ENCODE measurements around the gene APBB1.

Gene APBB1

DNA sequence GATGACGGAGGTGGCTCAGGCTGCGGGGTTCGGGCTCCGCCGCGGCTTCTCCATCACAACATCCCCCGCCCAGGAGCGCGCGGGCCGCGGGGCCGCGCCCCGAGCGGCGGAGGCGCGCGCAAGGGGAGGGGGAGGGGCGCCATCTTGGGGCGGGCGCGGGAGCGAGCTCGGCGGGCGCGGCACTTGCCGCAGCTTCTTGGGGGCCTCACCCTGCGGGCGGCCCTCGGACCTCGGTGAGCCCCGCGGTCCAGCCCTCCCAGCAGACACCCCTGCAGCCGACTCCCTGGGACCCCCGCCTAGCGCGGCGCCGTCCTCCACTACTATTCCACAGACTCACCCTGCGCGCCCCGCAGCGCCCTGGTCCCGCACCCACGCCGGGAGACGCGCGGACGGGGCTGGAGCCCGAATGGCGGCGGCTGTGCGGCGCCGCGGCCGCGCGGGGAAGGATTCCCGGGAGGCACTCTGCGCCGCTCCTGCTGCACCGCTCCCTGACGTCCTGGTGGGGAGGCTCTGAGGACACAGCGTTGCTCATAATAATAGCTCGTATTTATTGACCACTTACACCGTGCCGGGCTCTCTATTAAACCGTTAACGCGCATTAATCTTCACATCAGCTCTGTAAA is at the start of gene APBB1:
TSS of gene APBB1 (minus strand) at position 86 of the 623 bp plus-strand sequence. CDS start 7,747 bp downstream, outside the sequence.
- peak within 1 kb of the TSS; percentile 29 to 59; a peak in 3 of 4 replicates for H3K4me3 ChIP-seq (ENCODE audit: low read depth in 1 of 2, low read length in 2 of 2)
- H3K4me2 ChIP-seq (ENCODE audit: insufficient read depth, low read length) = peak within 1 kb of the TSS; percentile 72
- DNase-seq = peak; percentile 48
- H3K79me2 ChIP-seq (ENCODE audit: insufficient read depth, low read length) = no peaks in the 10 kb centered on the region
- H3K27ac ChIP-seq (ENCODE audit: low read length) = peak within 1 kb of the TSS; percentile 15; the same call in 1 of the 2 replicates
- H3K9me3 ChIP-seq (ENCODE audit: insufficient read depth, low read length, severe bottlenecking) = no peaks in the 10 kb centered on the region
- TF ChIP-seq, protein P1, sequence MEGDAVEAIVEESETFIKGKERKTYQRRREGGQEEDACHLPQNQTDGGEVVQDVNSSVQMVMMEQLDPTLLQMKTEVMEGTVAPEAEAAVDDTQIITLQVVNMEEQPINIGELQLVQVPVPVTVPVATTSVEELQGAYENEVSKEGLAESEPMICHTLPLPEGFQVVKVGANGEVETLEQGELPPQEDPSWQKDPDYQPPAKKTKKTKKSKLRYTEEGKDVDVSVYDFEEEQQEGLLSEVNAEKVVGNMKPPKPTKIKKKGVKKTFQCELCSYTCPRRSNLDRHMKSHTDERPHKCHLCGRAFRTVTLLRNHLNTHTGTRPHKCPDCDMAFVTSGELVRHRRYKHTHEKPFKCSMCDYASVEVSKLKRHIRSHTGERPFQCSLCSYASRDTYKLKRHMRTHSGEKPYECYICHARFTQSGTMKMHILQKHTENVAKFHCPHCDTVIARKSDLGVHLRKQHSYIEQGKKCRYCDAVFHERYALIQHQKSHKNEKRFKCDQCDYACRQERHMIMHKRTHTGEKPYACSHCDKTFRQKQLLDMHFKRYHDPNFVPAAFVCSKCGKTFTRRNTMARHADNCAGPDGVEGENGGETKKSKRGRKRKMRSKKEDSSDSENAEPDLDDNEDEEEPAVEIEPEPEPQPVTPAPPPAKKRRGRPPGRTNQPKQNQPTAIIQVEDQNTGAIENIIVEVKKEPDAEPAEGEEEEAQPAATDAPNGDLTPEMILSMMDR (IDR thresholded peaks at IDR 0.05; ENCODE audit: borderline replicate concordance, extremely low read depth, low read length, poor library complexity, severe bottlenecking) = no peak
- TF ChIP-seq EZH2 (IDR thresholded peaks at IDR 0.05; ENCODE audit: borderline replicate concordance, low read depth, low read length, severe bottlenecking) = peak; percentile 63
- no peaks in the 10 kb centered on the region for H3K36me3 ChIP-seq (ENCODE audit: insufficient read depth, low read length)
- H3K27me3 ChIP-seq (ENCODE audit: insufficient read depth, low read length, poor library complexity) = peaks cover 30% of the 10 kb centered on the region
- H3K9ac ChIP-seq (ENCODE audit: low read depth, low read length) = peak within 1 kb of the TSS; percentile 60; the same call in 1 of the 2 replicates
- H2AFZ ChIP-seq (ENCODE audit: low read depth, low read length) = peak within 1 kb of the TSS; percentile 76
- peak; percentile 66 for ATAC-seq (ENCODE audit: insufficient read depth, low read depth)
- no peaks in the 10 kb centered on the region; the same call in 1 of the 2 replicates for H4K20me1 ChIP-seq (ENCODE audit: insufficient read depth, low read length)
- peaks cover 6% of the 10 kb centered on the region; the same call in 1 of the 2 replicates for H3K4me1 ChIP-seq (ENCODE audit: insufficient read depth, low read length)

DNA sequence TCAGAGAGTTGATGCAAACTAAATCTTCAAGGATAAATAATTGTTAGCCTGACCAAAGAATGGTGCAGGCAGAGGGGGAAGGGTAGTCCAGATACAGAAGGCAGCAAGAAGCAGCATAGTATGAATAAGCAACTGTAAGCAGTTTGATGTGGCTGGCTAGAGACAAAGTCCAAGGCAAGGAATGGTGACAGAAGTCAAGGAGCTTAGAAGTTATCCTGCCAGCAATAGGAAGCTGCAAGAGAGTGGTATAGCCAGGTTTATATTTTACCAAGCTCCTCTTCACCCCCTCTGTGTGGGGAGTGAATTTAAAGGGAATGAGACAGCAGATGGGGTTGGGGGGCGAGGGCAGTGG is 40.2 kb upstream of the APBB1 start:
- DNase-seq (no peak), ATAC-seq (ENCODE audit: insufficient read depth, low read depth) (no peak)
- no peak overlapping the region for H3K27ac ChIP-seq (ENCODE audit: low read length)
- no peak overlapping the region for H2AFZ ChIP-seq (ENCODE audit: low read depth, low read length)
- no peak overlapping the region for H3K4me2 ChIP-seq (ENCODE audit: insufficient read depth, low read length)
- no peaks in the 10 kb centered on the region for H3K79me2 ChIP-seq (ENCODE audit: insufficient read depth, low read length)
- TF ChIP-seq EZH2 (IDR thresholded peaks at IDR 0.05; ENCODE audit: borderline replicate concordance, low read depth, low read length, severe bottlenecking) = no peak
- TF ChIP-seq, protein P1 (IDR thresholded peaks at IDR 0.05; ENCODE audit: borderline replicate concordance, extremely low read depth, low read length, poor library complexity, severe bottlenecking) = no peak
- H3K36me3 ChIP-seq (ENCODE audit: insufficient read depth, low read length) = peaks cover 22% of the 10 kb centered on the region
- no peaks in the 10 kb centered on the region for H3K9me3 ChIP-seq (ENCODE audit: insufficient read depth, low read length, severe bottlenecking)
- no peak overlapping the region for H3K4me3 ChIP-seq (ENCODE audit: low read depth in 1 of 2, low read length in 2 of 2)
- H3K9ac ChIP-seq (ENCODE audit: low read depth, low read length) = no peak overlapping the region
- no peaks in the 10 kb centered on the region for H3K27me3 ChIP-seq (ENCODE audit: insufficient read depth, low read length, poor library complexity)
- H4K20me1 ChIP-seq (ENCODE audit: insufficient read depth, low read length) = no peaks in the 10 kb centered on the region
- no peaks in the 10 kb centered on the region for H3K4me1 ChIP-seq (ENCODE audit: insufficient read depth, low read length)

DNA sequence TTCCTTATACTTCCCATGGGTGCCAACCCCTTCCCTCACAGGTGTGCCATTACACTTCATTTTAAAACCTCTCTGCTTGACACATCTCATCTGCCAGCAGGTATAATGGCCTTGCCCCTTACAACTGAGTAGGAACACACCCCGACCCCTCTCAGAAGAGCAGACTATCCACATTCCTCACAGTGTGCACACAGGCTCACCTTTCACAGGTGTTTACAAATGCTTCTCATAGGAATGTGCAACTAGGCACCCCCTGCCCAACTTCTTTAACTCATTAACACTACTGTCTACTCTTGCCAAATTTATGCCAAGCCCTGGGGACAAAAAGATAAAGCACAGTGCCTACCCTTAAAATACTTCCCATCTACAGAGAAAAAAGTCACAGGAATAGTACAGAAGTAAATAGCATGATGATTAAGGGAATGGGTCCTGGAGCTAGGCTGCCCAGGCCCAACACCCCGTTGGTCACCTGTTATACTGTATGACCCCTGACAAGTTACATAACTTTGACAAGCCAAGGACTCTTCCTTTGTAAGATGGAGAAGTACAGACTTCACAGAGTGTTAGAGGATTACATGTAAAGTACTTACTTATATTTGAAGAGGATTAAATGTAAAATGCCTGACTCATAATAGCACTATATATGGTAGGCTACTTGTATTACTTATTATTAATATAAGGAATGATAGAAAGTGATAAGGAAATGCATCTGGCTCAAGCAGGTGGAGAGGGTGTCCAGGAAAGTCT is 39.6 kb upstream of the APBB1 start:
- no peak for DNase-seq
- H3K27ac ChIP-seq (ENCODE audit: low read length) = no peak overlapping the region
- no peak overlapping the region for H3K9ac ChIP-seq (ENCODE audit: low read depth, low read length)
- no peak for TF ChIP-seq EZH2 (IDR thresholded peaks at IDR 0.05; ENCODE audit: borderline replicate concordance, low read depth, low read length, severe bottlenecking)
- TF ChIP-seq, protein P1 (IDR thresholded peaks at IDR 0.05; ENCODE audit: borderline replicate concordance, extremely low read depth, low read length, poor library complexity, severe bottlenecking) = no peak
- peaks cover 21% of the 10 kb centered on the region for H3K36me3 ChIP-seq (ENCODE audit: insufficient read depth, low read length)
- no peak overlapping the region for H3K4me2 ChIP-seq (ENCODE audit: insufficient read depth, low read length)
- no peaks in the 10 kb centered on the region for H4K20me1 ChIP-seq (ENCODE audit: insufficient read depth, low read length)
- no peak for ATAC-seq (ENCODE audit: insufficient read depth, low read depth)
- no peaks in the 10 kb centered on the region for H3K4me1 ChIP-seq (ENCODE audit: insufficient read depth, low read length)
- H2AFZ ChIP-seq (ENCODE audit: low read depth, low read length) = no peak overlapping the region
- no peaks in the 10 kb centered on the region for H3K79me2 ChIP-seq (ENCODE audit: insufficient read depth, low read length)
- no peaks in the 10 kb centered on the region for H3K27me3 ChIP-seq (ENCODE audit: insufficient read depth, low read length, poor library complexity)
- no peak overlapping the region for H3K4me3 ChIP-seq (ENCODE audit: low read depth in 1 of 2, low read length in 2 of 2)
- no peaks in the 10 kb centered on the region for H3K9me3 ChIP-seq (ENCODE audit: insufficient read depth, low read length, severe bottlenecking)
